GM23338 (cell line): ENCODE results near the gene MYOCD. TPM values are rescaled to one million over a fixed set of nuclear protein-coding genes. Genes with fewer than 3 reads are reported as not detected.

Source experiments
- ATAC-seq: fragments of 200-7000 bp; cut with Tn5 transposase; 3 replicates; pipeline ENCODE4 v1.9.1; 2020
- DNase-seq: peaks from one replicate; pipeline ENCODE4 v3.0.0-alpha.2; 2015; ENCODE audit warnings: low spot score
- H2AFZ ChIP-seq: fragments of 200-600 bp; sonication (generic); 2 replicates; pipeline ENCODE4 v1.8.0; 2016; ENCODE audit warnings: antibody characterized with exemption, mild to moderate bottlenecking, moderate library complexity
- H3F3A ChIP-seq: fragments of 200-600 bp; sonication (generic); replicated peaks from 2 replicates; pipeline ENCODE4 v1.8.0; 2017; ENCODE audit warnings: antibody characterized with exemption, mixed run types, low read depth
- H3K27ac ChIP-seq: fragments of 200-600 bp; sonication (generic); 2 replicates; pipeline ENCODE4 v1.6.1; 2016; ENCODE audit warnings: low read depth
- H3K27me3 ChIP-seq: fragments of 200-600 bp; sonication (generic); 2 replicates; pipeline ENCODE4 v1.8.0; 2016; ENCODE audit warnings: mild to moderate bottlenecking, mixed run types, moderate library complexity; ENCODE audit not compliant: insufficient read depth
- H3K36me3 ChIP-seq: fragments of 200-600 bp; sonication (generic); 2 replicates; pipeline ENCODE4 v1.8.0; 2016; ENCODE audit warnings: mild to moderate bottlenecking; ENCODE audit not compliant: insufficient read depth
- H3K4me1 ChIP-seq: fragments of 200-600 bp; sonication (generic); 2 replicates; pipeline ENCODE4 v1.8.0; 2016; ENCODE audit warnings: mild to moderate bottlenecking, moderate library complexity; ENCODE audit not compliant: insufficient read depth
- H3K4me2 ChIP-seq: fragments of 200-600 bp; sonication (generic); 2 replicates; pipeline ENCODE4 v1.7.1; 2017; ENCODE audit warnings: mixed run types
- H3K4me3 ChIP-seq: fragments of 200-600 bp; sonication (generic); 2 replicates; pipeline ENCODE4 v1.6.1; 2016; ENCODE audit warnings: mixed run types
- H3K79me2 ChIP-seq: fragments of 200-600 bp; sonication (generic); replicated peaks from 2 replicates; pipeline ENCODE4 v1.8.0; 2017; ENCODE audit warnings: mild to moderate bottlenecking; ENCODE audit not compliant: insufficient read depth
- H3K9me2 ChIP-seq: fragments of 200-600 bp; sonication (generic); 2 replicates; pipeline ENCODE4 v1.8.0; 2017; ENCODE audit not compliant: insufficient read depth
- H4K20me1 ChIP-seq: fragments of 200-600 bp; sonication (generic); replicated peaks from 2 replicates; pipeline ENCODE4 v1.8.0; 2017; ENCODE audit warnings: mild to moderate bottlenecking; ENCODE audit not compliant: insufficient read depth
- H3K27ac Mint-ChIP-seq: 2 replicates; pipeline ENCODE4 v1.8.0; 2020; ENCODE audit warnings: inconsistent platforms, mild to moderate bottlenecking, moderate library complexity, mixed read lengths
- H3K27me3 Mint-ChIP-seq: 3 replicates; pipeline ENCODE4 v1.8.0; 2022; ENCODE audit warnings: low read depth, mild to moderate bottlenecking, moderate library complexity, mixed read lengths, inconsistent platforms; ENCODE audit not compliant: insufficient read depth, poor library complexity
- H3K36me3 Mint-ChIP-seq: 3 replicates; pipeline ENCODE4 v1.8.0; 2021; ENCODE audit warnings: low read depth, mild to moderate bottlenecking, inconsistent platforms, moderate library complexity, mixed read lengths
- H3K4me1 Mint-ChIP-seq: 3 replicates; pipeline ENCODE4 v1.8.0; 2020; ENCODE audit warnings: mild to moderate bottlenecking, inconsistent platforms, mixed read lengths
- H3K4me3 Mint-ChIP-seq: 3 replicates; pipeline ENCODE4 v1.8.0; 2021; ENCODE audit warnings: moderate library complexity, mild to moderate bottlenecking, inconsistent platforms, mixed read lengths
- H3K9me3 Mint-ChIP-seq: 3 replicates; pipeline ENCODE4 v1.8.0; 2020; ENCODE audit warnings: moderate library complexity, mild to moderate bottlenecking, inconsistent platforms, mixed read lengths
- CREB1 ChIP-seq: fragments of 250-450 bp; sonication (Bioruptor Pico); IDR thresholded peaks from 2 replicates; pipeline ENCODE4 v1.5.0; 2020; ENCODE audit warnings: low read depth, mild to moderate bottlenecking, moderate library complexity
- CTCF ChIP-seq, 2 experiments: fragments of 200-600 bp in 1 of 2; sonication (generic) in 1 of 2; conservative IDR thresholded peaks; 2 replicates each; pipeline versions ENCODE4 v1.5.1 to v1.6.1; 2016 to 2017; ENCODE audit warnings: antibody characterized with exemption in 2 of 2, low read depth in 2 of 2, mild to moderate bottlenecking in 2 of 2, moderate library complexity in 1 of 2
- ETS1 ChIP-seq: IDR thresholded peaks from 2 replicates; pipeline ENCODE4 v1.6.1; 2016; ENCODE audit warnings: antibody characterized with exemption
- EZH2 ChIP-seq: fragments of 200-600 bp; sonication (generic); IDR thresholded peaks from one replicate; pipeline ENCODE4 v1.8.0; 2017; ENCODE audit warnings: antibody characterized with exemption, mild to moderate bottlenecking, low read depth; ENCODE audit not compliant: unreplicated experiment
- EZH2phosphoT487 ChIP-seq: fragments of 200-600 bp; sonication (generic); IDR thresholded peaks from one replicate; pipeline ENCODE4 v1.8.1; 2018; ENCODE audit warnings: antibody characterized with exemption; ENCODE audit not compliant: unreplicated experiment
- JUNB ChIP-seq: IDR thresholded peaks from one replicate; pipeline ENCODE4 v1.6.1; 2016; ENCODE audit warnings: antibody characterized with exemption; ENCODE audit not compliant: unreplicated experiment
- NANOG ChIP-seq: IDR thresholded peaks from 2 replicates; pipeline ENCODE4 v1.6.1; 2016; ENCODE audit warnings: antibody characterized with exemption, borderline replicate concordance
- POLR2AphosphoS5 ChIP-seq: IDR thresholded peaks from 2 replicates; pipeline ENCODE4 v1.6.1; 2016; ENCODE audit warnings: antibody characterized with exemption, low read depth
- STAT1 ChIP-seq: IDR thresholded peaks from one replicate; pipeline ENCODE4 v1.6.1; 2016; ENCODE audit warnings: antibody characterized with exemption; ENCODE audit not compliant: unreplicated experiment
- polyA plus RNA-seq: library from polyadenylated mRNA; unstranded; fragments of >200 nt; fragmentation: Nextera tagmentation; extraction: Ambion mirVana; gene quantifications from 2 replicates; pipeline ENCODE4 v1.2.1, GENCODE V29; 2016
- total RNA-seq: library from RNA; depleted of rRNA; stranded (reverse); fragments of >200 nt; shearing (Covaris generic); gene quantifications from 2 replicates; pipeline ENCODE4 v1.2.3, GENCODE V29; 2014
- TF ChIP-seq, protein P1 (sequence below): fragments of 250-450 bp; sonication (Bioruptor Pico); IDR thresholded peaks from 2 replicates; pipeline ENCODE4 v1.5.0; 2020; ENCODE audit warnings: mild to moderate bottlenecking, moderate library complexity

MYOCD gene
- total and polyA plus RNA-seq, 2 experiments from 2014 or later, result 0.80 to 2.4 TPM

GRCh38 chr17:12721581-12721980 is 55.9 kb downstream of the MYOCD start (continued):
- TF ChIP-seq, protein P1, sequence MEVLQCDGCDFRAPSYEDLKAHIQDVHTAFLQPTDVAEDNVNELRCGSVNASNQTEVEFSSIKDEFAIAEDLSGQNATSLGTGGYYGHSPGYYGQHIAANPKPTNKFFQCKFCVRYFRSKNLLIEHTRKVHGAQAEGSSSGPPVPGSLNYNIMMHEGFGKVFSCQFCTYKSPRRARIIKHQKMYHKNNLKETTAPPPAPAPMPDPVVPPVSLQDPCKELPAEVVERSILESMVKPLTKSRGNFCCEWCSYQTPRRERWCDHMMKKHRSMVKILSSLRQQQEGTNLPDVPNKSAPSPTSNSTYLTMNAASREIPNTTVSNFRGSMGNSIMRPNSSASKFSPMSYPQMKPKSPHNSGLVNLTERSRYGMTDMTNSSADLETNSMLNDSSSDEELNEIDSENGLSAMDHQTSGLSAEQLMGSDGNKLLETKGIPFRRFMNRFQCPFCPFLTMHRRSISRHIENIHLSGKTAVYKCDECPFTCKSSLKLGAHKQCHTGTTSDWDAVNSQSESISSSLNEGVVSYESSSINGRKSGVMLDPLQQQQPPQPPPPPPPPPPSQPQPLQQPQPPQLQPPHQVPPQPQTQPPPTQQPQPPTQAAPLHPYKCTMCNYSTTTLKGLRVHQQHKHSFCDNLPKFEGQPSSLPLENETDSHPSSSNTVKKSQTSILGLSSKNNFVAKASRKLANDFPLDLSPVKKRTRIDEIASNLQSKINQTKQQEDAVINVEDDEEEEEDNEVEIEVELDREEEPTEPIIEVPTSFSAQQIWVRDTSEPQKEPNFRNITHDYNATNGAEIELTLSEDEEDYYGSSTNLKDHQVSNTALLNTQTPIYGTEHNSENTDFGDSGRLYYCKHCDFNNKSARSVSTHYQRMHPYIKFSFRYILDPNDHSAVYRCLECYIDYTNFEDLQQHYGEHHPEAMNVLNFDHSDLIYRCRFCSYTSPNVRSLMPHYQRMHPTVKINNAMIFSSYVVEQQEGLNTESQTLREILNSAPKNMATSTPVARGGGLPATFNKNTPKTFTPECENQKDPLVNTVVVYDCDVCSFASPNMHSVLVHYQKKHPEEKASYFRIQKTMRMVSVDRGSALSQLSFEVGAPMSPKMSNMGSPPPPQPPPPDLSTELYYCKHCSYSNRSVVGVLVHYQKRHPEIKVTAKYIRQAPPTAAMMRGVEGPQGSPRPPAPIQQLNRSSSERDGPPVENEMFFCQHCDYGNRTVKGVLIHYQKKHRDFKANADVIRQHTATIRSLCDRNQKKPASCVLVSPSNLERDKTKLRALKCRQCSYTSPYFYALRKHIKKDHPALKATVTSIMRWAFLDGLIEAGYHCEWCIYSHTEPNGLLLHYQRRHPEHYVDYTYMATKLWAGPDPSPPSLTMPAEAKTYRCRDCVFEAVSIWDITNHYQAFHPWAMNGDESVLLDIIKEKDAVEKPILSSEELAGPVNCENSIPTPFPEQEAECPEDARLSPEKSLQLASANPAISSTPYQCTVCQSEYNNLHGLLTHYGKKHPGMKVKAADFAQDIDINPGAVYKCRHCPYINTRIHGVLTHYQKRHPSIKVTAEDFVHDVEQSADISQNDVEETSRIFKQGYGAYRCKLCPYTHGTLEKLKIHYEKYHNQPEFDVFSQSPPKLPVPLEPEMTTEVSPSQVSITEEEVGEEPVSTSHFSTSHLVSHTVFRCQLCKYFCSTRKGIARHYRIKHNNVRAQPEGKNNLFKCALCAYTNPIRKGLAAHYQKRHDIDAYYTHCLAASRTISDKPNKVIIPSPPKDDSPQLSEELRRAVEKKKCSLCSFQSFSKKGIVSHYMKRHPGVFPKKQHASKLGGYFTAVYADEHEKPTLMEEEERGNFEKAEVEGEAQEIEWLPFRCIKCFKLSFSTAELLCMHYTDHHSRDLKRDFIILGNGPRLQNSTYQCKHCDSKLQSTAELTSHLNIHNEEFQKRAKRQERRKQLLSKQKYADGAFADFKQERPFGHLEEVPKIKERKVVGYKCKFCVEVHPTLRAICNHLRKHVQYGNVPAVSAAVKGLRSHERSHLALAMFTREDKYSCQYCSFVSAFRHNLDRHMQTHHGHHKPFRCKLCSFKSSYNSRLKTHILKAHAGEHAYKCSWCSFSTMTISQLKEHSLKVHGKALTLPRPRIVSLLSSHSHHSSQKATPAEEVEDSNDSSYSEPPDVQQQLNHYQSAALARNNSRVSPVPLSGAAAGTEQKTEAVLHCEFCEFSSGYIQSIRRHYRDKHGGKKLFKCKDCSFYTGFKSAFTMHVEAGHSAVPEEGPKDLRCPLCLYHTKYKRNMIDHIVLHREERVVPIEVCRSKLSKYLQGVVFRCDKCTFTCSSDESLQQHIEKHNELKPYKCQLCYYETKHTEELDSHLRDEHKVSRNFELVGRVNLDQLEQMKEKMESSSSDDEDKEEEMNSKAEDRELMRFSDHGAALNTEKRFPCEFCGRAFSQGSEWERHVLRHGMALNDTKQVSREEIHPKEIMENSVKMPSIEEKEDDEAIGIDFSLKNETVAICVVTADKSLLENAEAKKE (CRISPR knock-in tag), result no peak
- TF ChIP-seq CREB1 (CRISPR knock-in tag) (no peak), JUNB (no peak), NANOG (no peak), EZH2 (no peak)

DNA sequence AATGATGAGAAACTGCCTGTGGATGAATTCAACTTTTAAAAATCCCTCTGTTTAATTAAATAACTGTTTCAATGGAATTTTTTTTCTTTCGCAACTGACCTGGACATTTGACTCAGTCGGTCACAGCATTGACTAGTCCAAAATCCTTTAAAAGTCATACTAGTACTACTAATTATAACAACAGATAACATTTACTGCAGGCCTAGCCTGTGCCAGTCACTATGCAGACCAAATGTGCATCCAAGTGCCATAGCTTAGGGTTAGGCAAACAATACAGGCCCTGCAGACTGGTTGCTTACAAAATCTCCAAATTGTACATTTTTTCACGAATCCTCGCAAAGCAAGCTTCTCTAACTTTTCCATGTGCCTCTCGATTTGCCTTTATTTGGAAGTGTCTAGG is 56.6 kb downstream of the MYOCD start:
- ATAC-seq, result no peak
- Histone ChIP-seq H3K9me2 (no peaks in the 10 kb centered on the region), H3K4me2 (no peak overlapping the region), H3K4me1 (peaks cover 13% of the 10 kb centered on the region), H4K20me1 (no peaks in the 10 kb centered on the region), H3K27me3 (no peaks in the 10 kb centered on the region), H3K4me3 (no peak overlapping the region), H2AFZ (no peak overlapping the region), H3F3A (no peaks in the 10 kb centered on the region), H3K36me3 (no peaks in the 10 kb centered on the region), H3K27ac (no peak overlapping the region), H3K79me2 (no peaks in the 10 kb centered on the region)
- Mint-ChIP-seq H3K9me3 (peaks cover 9% of the 10 kb centered on the region), H3K4me3 (no peak overlapping the region), H3K36me3 (peaks cover 12% of the 10 kb centered on the region; the same call in 2 of the 3 replicates), H3K27me3 (peaks cover 13% of the 10 kb centered on the region), H3K27ac (no peak overlapping the region), H3K4me1 (peaks cover 14% of the 10 kb centered on the region)
- no peak for DNase-seq
- TF ChIP-seq ETS1, result no peak
- TF ChIP-seq EZH2phosphoT487, result no peak
- no peak for TF ChIP-seq POLR2AphosphoS5
- TF ChIP-seq STAT1, result no peak
- no peak for TF ChIP-seq EZH2
- TF ChIP-seq CTCF (conservative IDR thresholded peaks at IDR 0.05; ENCODE audit: low read depth in 2 of 2), result no peak
- TF ChIP-seq NANOG, result no peak
